ENCODE data around the gene UBE2E2.

DNA sequence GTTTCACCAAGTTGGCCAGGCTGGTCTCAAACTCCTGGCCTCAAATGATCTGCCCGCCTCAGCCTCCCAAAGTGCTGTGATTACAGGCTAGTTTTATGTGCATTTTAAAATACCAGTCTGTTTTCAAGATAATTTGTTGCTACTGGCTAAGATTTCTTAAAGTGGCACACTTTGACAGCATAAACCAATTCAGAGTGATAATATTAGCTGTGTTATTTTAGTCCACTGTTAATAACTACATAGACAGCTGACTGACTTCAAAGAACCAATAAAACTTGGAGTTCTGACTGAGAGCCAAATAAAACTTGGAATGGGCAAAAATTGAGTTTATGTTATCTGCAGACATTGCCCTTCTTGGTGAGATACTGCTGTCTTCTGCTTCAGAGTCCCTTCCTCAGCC lies 291.8 kb downstream of the UBE2E2 start:
- TF ChIP-seq, protein P1, sequence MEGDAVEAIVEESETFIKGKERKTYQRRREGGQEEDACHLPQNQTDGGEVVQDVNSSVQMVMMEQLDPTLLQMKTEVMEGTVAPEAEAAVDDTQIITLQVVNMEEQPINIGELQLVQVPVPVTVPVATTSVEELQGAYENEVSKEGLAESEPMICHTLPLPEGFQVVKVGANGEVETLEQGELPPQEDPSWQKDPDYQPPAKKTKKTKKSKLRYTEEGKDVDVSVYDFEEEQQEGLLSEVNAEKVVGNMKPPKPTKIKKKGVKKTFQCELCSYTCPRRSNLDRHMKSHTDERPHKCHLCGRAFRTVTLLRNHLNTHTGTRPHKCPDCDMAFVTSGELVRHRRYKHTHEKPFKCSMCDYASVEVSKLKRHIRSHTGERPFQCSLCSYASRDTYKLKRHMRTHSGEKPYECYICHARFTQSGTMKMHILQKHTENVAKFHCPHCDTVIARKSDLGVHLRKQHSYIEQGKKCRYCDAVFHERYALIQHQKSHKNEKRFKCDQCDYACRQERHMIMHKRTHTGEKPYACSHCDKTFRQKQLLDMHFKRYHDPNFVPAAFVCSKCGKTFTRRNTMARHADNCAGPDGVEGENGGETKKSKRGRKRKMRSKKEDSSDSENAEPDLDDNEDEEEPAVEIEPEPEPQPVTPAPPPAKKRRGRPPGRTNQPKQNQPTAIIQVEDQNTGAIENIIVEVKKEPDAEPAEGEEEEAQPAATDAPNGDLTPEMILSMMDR (tag by site-specific recombination; IDR thresholded peaks at IDR 0.05): no peak
- TF ChIP-seq, protein P2, sequence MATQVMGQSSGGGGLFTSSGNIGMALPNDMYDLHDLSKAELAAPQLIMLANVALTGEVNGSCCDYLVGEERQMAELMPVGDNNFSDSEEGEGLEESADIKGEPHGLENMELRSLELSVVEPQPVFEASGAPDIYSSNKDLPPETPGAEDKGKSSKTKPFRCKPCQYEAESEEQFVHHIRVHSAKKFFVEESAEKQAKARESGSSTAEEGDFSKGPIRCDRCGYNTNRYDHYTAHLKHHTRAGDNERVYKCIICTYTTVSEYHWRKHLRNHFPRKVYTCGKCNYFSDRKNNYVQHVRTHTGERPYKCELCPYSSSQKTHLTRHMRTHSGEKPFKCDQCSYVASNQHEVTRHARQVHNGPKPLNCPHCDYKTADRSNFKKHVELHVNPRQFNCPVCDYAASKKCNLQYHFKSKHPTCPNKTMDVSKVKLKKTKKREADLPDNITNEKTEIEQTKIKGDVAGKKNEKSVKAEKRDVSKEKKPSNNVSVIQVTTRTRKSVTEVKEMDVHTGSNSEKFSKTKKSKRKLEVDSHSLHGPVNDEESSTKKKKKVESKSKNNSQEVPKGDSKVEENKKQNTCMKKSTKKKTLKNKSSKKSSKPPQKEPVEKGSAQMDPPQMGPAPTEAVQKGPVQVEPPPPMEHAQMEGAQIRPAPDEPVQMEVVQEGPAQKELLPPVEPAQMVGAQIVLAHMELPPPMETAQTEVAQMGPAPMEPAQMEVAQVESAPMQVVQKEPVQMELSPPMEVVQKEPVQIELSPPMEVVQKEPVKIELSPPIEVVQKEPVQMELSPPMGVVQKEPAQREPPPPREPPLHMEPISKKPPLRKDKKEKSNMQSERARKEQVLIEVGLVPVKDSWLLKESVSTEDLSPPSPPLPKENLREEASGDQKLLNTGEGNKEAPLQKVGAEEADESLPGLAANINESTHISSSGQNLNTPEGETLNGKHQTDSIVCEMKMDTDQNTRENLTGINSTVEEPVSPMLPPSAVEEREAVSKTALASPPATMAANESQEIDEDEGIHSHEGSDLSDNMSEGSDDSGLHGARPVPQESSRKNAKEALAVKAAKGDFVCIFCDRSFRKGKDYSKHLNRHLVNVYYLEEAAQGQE (tag by site-specific recombination; IDR thresholded peaks at IDR 0.05): no peak
- no peak for TF ChIP-seq ZBTB1 (tag by site-specific recombination; IDR thresholded peaks at IDR 0.05)

Data from HEK293 (cell line).